GM19372 (cell line): ENCODE results near the gene HOXC10.

Experiments
- ATAC-seq: cut with Tn5 transposase; IDR thresholded peaks from one replicate; pipeline ENCODE4 v1.9.1; 2021; ENCODE audit warnings: mild to moderate bottlenecking, low read depth, moderate library complexity; ENCODE audit not compliant: unreplicated experiment

HOXC10 gene

GRCh38 chr12:53963434-53964314 lies 21.3 kb upstream of the HOXC10 start:
- no peak for ATAC-seq

DNA sequence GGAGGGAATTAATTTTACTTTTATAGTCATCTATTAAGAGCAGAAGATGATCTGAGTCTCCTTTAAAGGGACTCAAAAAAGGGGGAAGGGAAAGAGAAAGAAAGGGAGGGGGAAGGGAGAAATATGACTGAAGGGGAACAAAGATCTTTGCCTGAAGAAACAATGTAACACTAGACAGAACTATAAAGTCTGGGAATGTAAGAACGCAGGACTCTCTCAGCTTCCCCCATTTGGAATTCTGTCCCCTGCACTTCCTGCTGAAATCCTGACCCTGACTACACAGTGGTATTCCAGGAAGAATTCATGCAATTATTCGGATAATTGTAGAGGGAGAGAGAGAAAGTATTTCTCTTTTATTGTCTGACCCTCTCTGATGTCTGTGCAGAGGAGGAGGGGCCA lies 20.6 kb upstream of the HOXC10 start:
- ATAC-seq: no peak

GRCh38 chr12:53965281-53966084 lies 19.5 kb upstream of the HOXC10 start:
- ATAC-seq: no peak

- ATAC-seq: no peak
Observed at GRCh38 chr12:53966085-53966384, 18.9 kb upstream of the HOXC10 start.

- no peak for ATAC-seq
Observed at GRCh38 chr12:53966385-53967133, 18.4 kb upstream of the HOXC10 start.

GRCh38 chr12:53967421-53967925 lies 17.5 kb upstream of the HOXC10 start:
- no peak for ATAC-seq

- ATAC-seq: no peak
Observed at GRCh38 chr12:53968214-53969127, 16.5 kb upstream of the HOXC10 start.

DNA sequence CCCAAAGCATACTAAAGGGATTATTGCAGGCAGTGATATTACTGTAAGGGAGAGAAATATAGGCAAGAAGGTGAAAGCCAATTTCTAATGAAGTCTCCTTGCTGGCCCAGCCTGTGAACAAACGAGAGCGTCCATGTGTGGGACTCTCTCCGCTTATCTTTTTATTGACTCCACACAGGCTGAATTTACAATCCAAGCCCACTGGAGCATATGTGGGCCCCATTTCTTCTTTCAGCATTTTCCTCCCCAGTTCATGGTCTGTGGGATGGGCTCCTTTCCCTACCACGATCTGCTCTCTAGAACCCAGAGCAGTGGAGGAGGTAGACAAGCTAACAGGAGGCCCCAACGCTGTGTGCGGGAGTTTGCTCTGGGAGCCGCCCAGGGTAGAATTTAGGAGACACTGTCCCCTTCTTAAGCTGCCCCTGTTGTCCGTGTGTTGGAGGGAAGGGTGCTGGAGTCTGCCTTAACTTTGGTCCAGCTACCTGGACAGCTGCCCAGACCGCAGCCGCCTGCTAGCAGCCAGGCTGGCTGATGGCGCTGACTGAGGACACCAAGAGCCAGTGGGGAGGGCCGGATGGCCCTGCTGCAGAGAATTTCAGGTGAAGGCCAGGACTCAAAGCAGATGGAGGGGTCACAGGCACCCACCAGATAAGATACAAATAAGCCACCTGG lies 15.2 kb upstream of the HOXC10 start:
- ATAC-seq: no peak

DNA sequence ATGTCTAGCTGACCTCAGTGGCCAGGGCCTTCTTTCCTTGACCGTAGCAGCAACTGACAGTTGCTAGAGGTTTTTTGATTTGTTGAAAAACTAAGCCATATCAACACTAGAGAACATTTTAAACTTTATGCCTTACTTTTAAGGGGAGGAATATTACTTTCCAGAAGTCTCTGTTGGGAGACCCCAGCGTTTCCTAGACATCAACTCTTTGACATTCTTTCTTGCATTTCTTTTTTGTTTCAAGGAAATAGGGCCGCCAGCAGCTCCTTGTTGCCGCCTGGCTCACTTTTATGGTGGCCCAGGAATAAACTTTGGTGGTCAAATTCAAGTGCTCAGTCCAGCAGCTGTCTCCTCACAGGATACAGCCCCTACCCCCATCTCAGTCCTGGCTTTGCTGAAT lies 14.5 kb upstream of the HOXC10 start:
- ATAC-seq: no peak

- ATAC-seq: no peak
Observed at GRCh38 chr12:53971129-53971528, 13.8 kb upstream of the HOXC10 start.

DNA sequence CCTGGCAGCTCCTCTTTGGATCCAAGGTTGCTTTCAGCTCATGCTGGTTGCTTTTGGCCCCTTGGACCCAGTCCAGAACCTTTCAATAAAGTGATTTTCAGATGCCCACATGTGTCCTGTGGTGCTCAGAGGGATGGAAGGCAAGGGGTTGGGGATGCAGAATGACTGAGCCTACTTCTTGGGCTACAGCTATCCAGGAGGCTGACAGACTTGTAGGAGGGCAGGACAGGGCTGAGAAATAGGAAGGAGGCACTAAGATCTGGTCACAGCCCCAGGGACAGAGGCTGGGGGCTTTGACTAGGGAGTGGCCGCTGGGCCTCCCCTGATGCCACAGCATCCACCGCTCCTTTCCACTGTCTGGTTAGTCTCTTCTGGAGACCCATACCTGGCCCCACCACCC lies 13.3 kb upstream of the HOXC10 start:
- ATAC-seq: no peak

DNA sequence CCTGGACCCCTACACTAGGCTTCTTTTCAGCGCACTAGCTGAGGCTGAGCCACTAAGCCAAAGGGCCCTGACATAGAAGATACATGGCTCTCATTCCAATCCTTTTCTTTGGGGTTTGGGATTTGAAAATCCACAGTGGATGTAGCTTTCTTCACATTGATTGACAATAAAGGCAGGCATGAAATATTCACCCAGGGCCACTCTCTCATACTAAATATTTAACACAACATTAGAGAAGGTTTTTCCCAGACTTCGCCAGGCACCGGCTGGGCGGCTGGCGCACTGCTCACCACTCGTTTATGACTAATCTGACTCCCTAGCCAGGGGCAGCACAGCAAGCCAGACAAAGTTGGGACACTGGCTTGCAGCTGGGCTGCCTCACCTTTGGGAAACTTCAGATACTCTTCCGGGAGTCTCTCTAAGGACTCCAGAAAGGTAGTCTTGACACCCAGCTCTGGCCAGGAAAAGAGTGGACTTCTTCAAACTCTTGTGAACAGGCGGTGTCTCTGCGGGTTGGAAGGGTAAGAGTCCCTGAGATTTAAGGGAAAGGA lies 12.7 kb upstream of the HOXC10 start:
- no peak for ATAC-seq

DNA sequence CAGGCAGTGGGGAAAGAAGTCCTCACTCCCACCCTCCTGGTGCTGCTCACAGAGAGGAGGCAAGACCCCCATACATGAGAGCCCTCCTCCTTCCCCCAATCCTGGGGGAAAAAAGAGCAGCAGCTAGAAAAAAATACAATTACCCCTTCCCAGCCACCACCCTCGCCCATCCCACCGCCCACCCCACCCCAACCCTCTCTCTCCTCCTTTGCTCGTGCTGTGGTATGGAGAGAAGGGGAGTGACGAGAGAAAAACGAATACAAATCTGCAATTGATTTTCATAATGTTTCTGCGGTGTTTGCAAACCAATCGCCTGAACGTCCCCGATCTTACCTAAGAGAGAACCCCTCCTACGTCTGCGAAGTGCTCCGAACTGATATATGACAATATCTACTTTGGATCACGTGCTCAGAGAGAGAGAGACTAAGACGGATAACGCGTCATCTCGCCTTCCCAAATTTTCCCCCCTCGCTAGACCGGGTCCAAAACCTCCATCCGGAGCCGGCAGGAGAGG lies 12.2 kb upstream of the HOXC10 start, which contains the start of gene HOXC11:
Gene HOXC11, plus strand, starts transcription at position 405 of the 514 bp plus-strand sequence. CDS start 116 bp downstream, outside the sequence.
- no peak for ATAC-seq

DNA sequence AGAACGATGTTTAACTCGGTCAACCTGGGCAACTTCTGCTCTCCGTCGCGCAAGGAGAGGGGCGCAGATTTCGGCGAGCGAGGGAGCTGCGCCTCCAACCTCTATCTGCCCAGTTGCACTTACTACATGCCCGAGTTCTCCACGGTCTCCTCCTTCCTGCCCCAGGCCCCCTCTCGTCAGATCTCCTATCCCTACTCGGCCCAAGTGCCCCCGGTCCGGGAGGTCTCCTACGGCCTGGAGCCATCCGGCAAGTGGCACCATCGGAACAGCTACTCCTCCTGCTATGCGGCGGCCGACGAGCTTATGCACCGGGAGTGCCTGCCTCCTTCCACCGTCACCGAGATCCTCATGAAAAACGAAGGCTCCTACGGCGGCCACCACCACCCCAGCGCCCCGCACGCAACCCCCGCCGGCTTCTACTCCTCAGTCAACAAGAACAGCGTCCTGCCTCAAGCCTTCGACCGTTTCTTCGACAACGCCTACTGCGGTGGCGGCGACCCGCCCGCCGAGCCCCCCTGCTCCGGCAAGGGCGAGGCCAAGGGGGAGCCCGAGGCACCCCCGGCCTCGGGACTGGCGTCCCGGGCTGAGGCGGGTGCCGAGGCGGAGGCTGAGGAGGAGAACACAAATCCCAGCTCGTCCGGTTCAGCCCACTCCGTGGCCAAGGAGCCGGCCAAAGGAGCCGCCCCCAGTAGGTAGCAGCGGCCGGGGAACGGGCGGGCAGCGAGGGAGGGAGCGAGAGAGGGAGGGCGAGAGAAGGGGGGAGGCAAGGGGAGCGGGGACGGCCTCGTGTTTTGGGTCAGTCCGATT lies 11.5 kb upstream of the HOXC10 start:
- ATAC-seq: no peak

GRCh38 chr12:53974084-53975063 lies 10.6 kb upstream of the HOXC10 start, which contains the start of gene HOTAIR:
Gene HOTAIR, minus strand, starts transcription at chr12:53974954.
- no peak for ATAC-seq

DNA sequence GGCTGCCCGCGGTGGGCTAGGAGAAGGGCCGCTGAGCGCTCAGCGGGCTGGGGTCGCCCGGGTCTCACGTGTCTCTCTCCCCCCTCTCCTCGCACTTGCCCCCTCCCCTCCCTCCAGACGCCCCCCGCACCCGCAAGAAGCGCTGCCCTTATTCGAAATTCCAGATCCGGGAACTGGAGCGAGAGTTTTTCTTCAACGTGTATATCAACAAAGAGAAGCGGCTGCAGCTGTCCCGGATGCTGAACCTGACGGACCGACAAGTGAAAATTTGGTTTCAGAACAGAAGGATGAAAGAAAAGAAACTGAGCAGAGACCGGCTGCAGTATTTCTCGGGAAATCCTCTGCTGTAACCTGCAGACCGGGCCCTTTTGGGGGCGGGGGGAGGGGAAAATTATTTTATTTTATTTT lies 9.9 kb upstream of the HOXC10 start:
- no peak for ATAC-seq
